ENCODE results near the gene CXCL12. TPM values are rescaled to one million over a fixed set of nuclear protein-coding genes. Genes with fewer than 3 reads are reported as not detected.

The CXCL12 gene
- total RNA-seq = 101 and 348 TPM in 2 replicates

DNA sequence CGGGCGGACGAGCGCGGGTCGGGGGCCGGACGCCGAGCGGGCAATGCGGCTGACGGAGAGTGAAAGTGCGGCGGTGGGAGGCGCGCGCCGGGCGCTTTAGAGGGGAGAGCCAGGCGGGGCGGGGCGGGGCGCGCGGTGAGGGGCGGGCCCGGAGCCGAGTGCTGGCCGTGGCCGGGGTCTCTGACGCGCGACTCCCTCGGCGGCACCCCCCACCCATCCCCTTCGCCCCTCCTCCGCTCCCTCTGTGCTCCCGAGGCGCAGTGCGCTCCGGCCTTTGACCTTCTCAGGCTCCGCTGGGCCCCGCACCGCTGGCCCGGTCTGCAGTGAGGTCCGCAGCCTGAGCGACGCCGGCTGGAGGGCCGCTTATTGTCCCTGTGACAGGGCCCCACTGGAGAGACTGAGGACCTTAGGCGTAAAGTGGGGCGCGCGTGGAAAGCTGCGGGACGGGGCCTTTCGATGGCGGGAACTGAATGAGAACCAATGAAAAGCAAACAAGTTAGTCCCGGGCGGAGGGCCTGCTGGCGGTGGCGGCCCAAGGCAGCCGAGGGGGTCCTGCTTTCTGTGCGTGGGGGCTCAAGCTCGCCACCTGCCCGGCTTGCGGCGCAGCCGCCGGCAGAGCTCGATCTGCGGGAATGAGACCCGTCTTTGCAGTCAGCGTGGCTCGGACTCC lies at the start of gene CXCL12:
Gene CXCL12 (minus strand): TSS at position 72 of the 670 bp plus-strand sequence. CDS start 92 bp downstream, outside the sequence.

